Gastrocnemius medialis (tissue), 4 donors: ENCODE measurements around the gene ADAM11.

Experiments used
- CTCF ChIP-seq, 5 experiments: fragments of 450-650 bp in 3 of 5; fragments of 200-600 bp in 2 of 5; sonication (generic) in 2 of 5; IDR thresholded peaks in 4 of 5; conservative IDR thresholded peaks in 1 of 5; 1 replicate in 4 of 5; 2 replicates in 1 of 5; pipeline ENCODE4 v1.5.1; 2016 to 2019; ENCODE audit warnings: antibody characterized with exemption in 5 of 5, mild to moderate bottlenecking in 3 of 5, moderate library complexity in 3 of 5
- POLR2A ChIP-seq, 2 donors: fragments of 450-650 bp; IDR thresholded peaks; one replicate each; pipeline ENCODE4 v1.6.1; 2017; ENCODE audit warnings: antibody characterized with exemption in 2 of 2, mild to moderate bottlenecking in 2 of 2, moderate library complexity in 2 of 2

GRCh38 chr17:44749076-44749979, 9.5 kb upstream of the ADAM11 start:
- TF ChIP-seq POLR2A (IDR thresholded peaks at IDR 0.05) = no peak
- no peak for TF ChIP-seq CTCF (IDR thresholded peaks at IDR 0.05 in 4 of 5, conservative IDR thresholded peaks at IDR 0.05 in 1 of 5)
